Psoas muscle (tissue), 8 donors: ENCODE results near the gene CTNNB1. TPM values are rescaled to one million over a fixed set of nuclear protein-coding genes. Genes with fewer than 3 reads are reported as not detected.

Experiments used
- ATAC-seq, 4 donors: fragments of 200-7000 bp; cut with Tn5 transposase; one replicate each; pipeline ENCODE4 v1.9.1; 2020; ENCODE audit warnings: moderate library complexity in 3 of 4, mild to moderate bottlenecking in 2 of 4
- DNase-seq, 2 donors: peaks; one replicate each; pipeline ENCODE4 v3.0.0-alpha.2; 2020
- H3K27ac ChIP-seq: fragments of 200-600 bp; one replicate; pipeline ENCODE4 v1.8.0; 2022
- H3K27me3 ChIP-seq, 3 donors: fragments of 200-600 bp in 1 of 3; one replicate each; pipeline versions ENCODE4 v1.6.1 to v1.8.0; 2013 to 2022; ENCODE audit warnings: low read length in 2 of 3, mild to moderate bottlenecking in 2 of 3, moderate library complexity in 1 of 3; ENCODE audit not compliant: insufficient read depth in 3 of 3
- H3K36me3 ChIP-seq, 2 donors: fragments of 200-600 bp in 1 of 2; one replicate each; pipeline versions ENCODE4 v1.6.1 to v1.8.0; 2013 to 2022; ENCODE audit warnings: low read depth in 1 of 2, mild to moderate bottlenecking in 1 of 2, moderate library complexity in 1 of 2; ENCODE audit not compliant: insufficient read depth in 1 of 2
- H3K4me1 ChIP-seq: fragments of 200-600 bp; one replicate; pipeline ENCODE4 v1.8.0; 2022
- H3K4me3 ChIP-seq: fragments of 200-600 bp; one replicate; pipeline ENCODE4 v1.8.0; 2022; ENCODE audit warnings: mild to moderate bottlenecking
- H3K9me3 ChIP-seq: fragments of 200-600 bp; one replicate; pipeline ENCODE4 v1.8.0; 2022
- CTCF ChIP-seq: fragments of 200-600 bp; IDR thresholded peaks from one replicate; pipeline ENCODE4 v1.8.0; 2022; ENCODE audit warnings: antibody characterized with exemption
- WGBS, 3 donors: extraction: QIAGEN DNeasy Blood & Tissue Kit; methylation state at CpG; one replicate each; pipeline versions ENCODE4 v1.1.6 to v1.1.7; 2013; 5-methylcytosine and 5-hydroxymethylcytosine counted together
- intact Hi-C, 2 donors: fragments of 100-400 bp; cut with DNase I; formaldehyde crosslinking; loops; one replicate each; pipeline versions ENCODE4 v1.11.0 to v1.14.2; 2022
- polyA plus RNA-seq, 3 donors: library from polyadenylated mRNA; stranded (reverse); fragments of 200-250 nt; gene quantifications; one replicate each; pipeline ENCODE4 v1.2.3, GENCODE V29; 2013
- total RNA-seq, 4 donors: library from RNA; stranded (reverse); fragmentation: NEBNext Ultra II Directional in 2 of 4; extraction: Animal tissue kit (Norgen Biotek cat#: 25700) in 2 of 4; gene quantifications; one replicate each; pipeline versions ENCODE4 v1.2.1 to v1.2.4, GENCODE V29; 2021 to 2023
- donor health status: healthy with polysubstance abuse.
- donor health status: DM: no; HTN: no; CAD: no; lungs with moderate emphysema.
- donor health status: Bipolar disorder and iron deficiency.
- donor health status: healthy.
- donor health status: DM: yes; HTN: yes; CAD: no.
- donor health status: DM: no; HTN: no; CAD: no.
- donor health status: DM: no; HTN: no; CAD: no.
- donor health status: DM: yes; HTN: yes; CAD: no.

The CTNNB1 gene
- total and polyA plus RNA-seq, 7 donors = 32.1 to 128 (median 93.8) TPM

GRCh38 chr3:41241161-41241560 is 41.9 kb downstream of the CTNNB1 start:
- intact Hi-C loops = no loop called here
- 93 to 97% (median 96%) methylated on average over 4 of the region's 4 CpGs for WGBS, 3 donors
- H3K27me3 ChIP-seq = no peaks in the 10 kb centered on the region
- DNase-seq = no peak
- ATAC-seq = no peak
- H3K36me3 ChIP-seq = peaks cover 25 to 60% of the 10 kb centered on the region in 2 donors
- H3K27ac ChIP-seq = no peak overlapping the region
- H3K4me1 ChIP-seq = no peaks in the 10 kb centered on the region
- TF ChIP-seq CTCF = no peak
- no peak overlapping the region for H3K4me3 ChIP-seq
- H3K9me3 ChIP-seq = no peaks in the 10 kb centered on the region

- no peak for ATAC-seq
Measured at GRCh38 chr3:41241800-41242571, 42.7 kb downstream of the CTNNB1 start.

GRCh38 chr3:41243183-41243582 is 43.9 kb downstream of the CTNNB1 start:
- H3K4me1 ChIP-seq = no peaks in the 10 kb centered on the region
- no peak for TF ChIP-seq CTCF
- H3K27ac ChIP-seq = no peak overlapping the region
- no peak for DNase-seq
- H3K27me3 ChIP-seq = no peaks in the 10 kb centered on the region
- intact Hi-C loops = no loop called here
- no peak for ATAC-seq
- WGBS, 3 donors = 66 to 91% (median 66%) methylated on average over 2 of the region's 2 CpGs
- no peak overlapping the region for H3K4me3 ChIP-seq
- H3K36me3 ChIP-seq = peaks cover 12 to 40% of the 10 kb centered on the region in 2 donors
- no peaks in the 10 kb centered on the region for H3K9me3 ChIP-seq

More at GRCh38 chr3:41241800-41242571, 42.7 kb downstream of the CTNNB1 start:
- no peaks in the 10 kb centered on the region for H3K9me3 ChIP-seq
- WGBS, 3 donors = 82 to 89% (median 83%) methylated on average over 7 of the region's 7 CpGs
- H3K4me3 ChIP-seq = no peak overlapping the region
- no peaks in the 10 kb centered on the region for H3K4me1 ChIP-seq
- no peak for TF ChIP-seq CTCF
- H3K27me3 ChIP-seq = no peaks in the 10 kb centered on the region
- no peak overlapping the region for H3K27ac ChIP-seq
- peaks cover 20 to 52% of the 10 kb centered on the region in 2 donors for H3K36me3 ChIP-seq
- no peak for DNase-seq
- intact Hi-C loops = no loop called here

DNA sequence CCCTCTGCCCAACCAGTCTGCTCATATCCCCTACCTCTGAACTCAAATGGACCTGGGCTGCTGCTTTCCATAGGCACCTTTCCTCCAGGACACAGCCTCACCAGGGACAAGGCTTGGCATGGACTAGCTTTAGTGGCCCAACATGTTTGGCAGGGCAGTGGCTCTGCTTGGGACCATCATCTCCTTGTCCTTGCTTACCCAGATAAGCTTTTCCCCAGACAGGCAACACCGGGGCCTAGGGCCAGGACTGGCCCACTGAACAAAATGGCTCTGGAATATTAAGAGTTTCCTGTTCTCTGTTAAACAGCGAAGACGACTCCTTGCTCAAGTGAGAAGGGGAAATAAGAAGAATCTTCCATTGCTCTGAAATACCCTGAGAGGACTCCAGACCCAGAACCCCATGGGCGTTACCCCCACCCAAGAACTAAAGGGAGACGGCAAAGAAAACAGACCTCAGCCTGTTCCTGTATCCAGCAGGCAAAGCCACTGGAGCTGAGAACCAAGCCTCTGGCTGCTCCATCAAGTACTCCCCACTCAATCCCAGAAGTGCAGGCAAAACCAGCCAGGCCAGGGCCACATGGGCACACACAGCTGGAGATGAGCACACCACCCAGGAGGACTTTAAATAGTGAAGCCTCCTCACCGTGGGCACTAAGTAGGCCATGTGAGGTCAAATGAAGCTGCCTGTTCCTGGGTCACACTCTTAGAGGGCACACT is 45.5 kb downstream of the CTNNB1 start:
- no peak for TF ChIP-seq CTCF
- H3K4me3 ChIP-seq = no peak overlapping the region
- no peak for DNase-seq
- H3K27ac ChIP-seq = no peak overlapping the region
- H3K36me3 ChIP-seq = peaks cover 2 to 24% of the 10 kb centered on the region in 2 donors
- 58 to 71% (median 61%) methylated on average over 6 of the region's 6 CpGs for WGBS, 3 donors
- no peaks in the 10 kb centered on the region for H3K4me1 ChIP-seq
- peak in 2 of 4 donors; percentile 44 to 47 for ATAC-seq
- no peaks in the 10 kb centered on the region for H3K27me3 ChIP-seq
- H3K9me3 ChIP-seq = no peaks in the 10 kb centered on the region
- intact Hi-C loops = no loop called here
